K562 (cell line): Measurements from ENCODE around the gene EXOC3. TPM values are rescaled to one million over a fixed set of nuclear protein-coding genes. Genes with fewer than 3 reads are reported as not detected.

Experiments used
- ATAC-seq: fragments of 200-7000 bp; cut with Tn5 transposase; 3 replicates; pipeline ENCODE4 v1.9.1; 2020; ENCODE audit warnings: moderate library complexity
- BruUV-seq: library from RNA; stranded (reverse); fragments of 400-500 nt; replicated peaks from 2 replicates; lab custom pipeline; 2021; lab: Mats Ljungman, UMichigan
- CTCF ChIA-PET: fragments of 300-600 bp; formaldehyde crosslinking; extraction: SDS; loops from one replicate; lab custom pipeline; 2021; ENCODE audit warnings: low intra/inter-chr PET ratio; lab: Yijun Ruan, JAX
- POLR2A ChIA-PET: fragments of 300-600, 350-650 bp; sonication (Branson Sonifier 250); formaldehyde crosslinking; extraction: SDS; loops from one replicate; lab custom pipeline; 2021; ENCODE audit warnings: antibody characterized with exemption, inconsistent platforms; lab: Yijun Ruan, JAX
- DNase-seq, 4 experiments: peaks; one replicate each; pipeline versions ENCODE4 v3.0.0 to v3.0.0-alpha.2; 2011 to 2018; ENCODE audit warnings: low spot score in 3 of 4, mixed read lengths in 3 of 4; ENCODE audit errors: extremely low read depth in 1 of 4
- FAIRE-seq: peaks from 2 replicates; lab custom pipeline; 2011; peaks lifted over from hg19 to GRCh38; lab: Jason Lieb, UNC
- H2AFZ ChIP-seq: 2 replicates; pipeline ENCODE4 v1.6.0; 2011; ENCODE audit warnings: low read depth, low read length, control low read depth, inconsistent platforms
- H3K27ac ChIP-seq: fragments of 200-600 bp; 3 replicates; pipeline ENCODE4 v1.8.0; 2011; ENCODE audit warnings: low read depth, mild to moderate bottlenecking, control low read depth, inconsistent platforms, low read length, moderate library complexity, mixed read lengths; ENCODE audit errors: extremely low read depth
- H3K27me3 ChIP-seq, 2 experiments: fragments of 300-600 bp in 1 of 2; 2 replicates in 1 of 2; 3 replicates in 1 of 2; pipeline versions ENCODE4 v1.6.0 to v1.8.0; 2011; ENCODE audit warnings: inconsistent platforms in 2 of 2, low read length in 2 of 2, mild to moderate bottlenecking in 1 of 2, mixed read lengths in 1 of 2, moderate library complexity in 1 of 2; ENCODE audit not compliant: control insufficient read depth in 2 of 2, insufficient read depth in 2 of 2
- H3K36me3 ChIP-seq: fragments of 300-600 bp; 3 replicates; pipeline ENCODE4 v1.8.0; 2011; ENCODE audit warnings: mild to moderate bottlenecking, low read length, inconsistent platforms; ENCODE audit not compliant: control insufficient read depth, insufficient read depth
- H3K4me1 ChIP-seq, 2 experiments: fragments of 200-600 bp in 1 of 2; replicated peaks in 1 of 2; 2 replicates in 1 of 2; 3 replicates in 1 of 2; pipeline versions ENCODE4 v1.5.1 to v1.8.0; 2011; ENCODE audit warnings: inconsistent platforms in 2 of 2, low read length in 2 of 2, mild to moderate bottlenecking in 1 of 2, mixed read lengths in 1 of 2, moderate library complexity in 1 of 2; ENCODE audit not compliant: control insufficient read depth in 2 of 2, insufficient read depth in 2 of 2
- H3K4me2 ChIP-seq: 2 replicates; pipeline ENCODE4 v1.6.1; 2011; ENCODE audit warnings: low read length, control low read depth, inconsistent platforms, mixed read lengths; ENCODE audit not compliant: insufficient read depth
- H3K4me3 ChIP-seq: fragments of 200-600 bp; sonication (generic), shearing (Covaris generic); 2 replicates; pipeline ENCODE4 v1.5.1; 2016; ENCODE audit warnings: control low read depth, inconsistent platforms
- H3K79me2 ChIP-seq: fragments of 200-600 bp; 3 replicates; pipeline ENCODE4 v1.8.0; 2011; ENCODE audit warnings: low read length, inconsistent platforms; ENCODE audit not compliant: control insufficient read depth, insufficient read depth
- H3K9ac ChIP-seq, 2 experiments: 2 replicates each; pipeline versions ENCODE4 v1.6.0 to v1.6.1; 2011; ENCODE audit warnings: low read depth in 2 of 2, low read length in 2 of 2, control low read depth in 1 of 2, inconsistent platforms in 1 of 2, mild to moderate bottlenecking in 1 of 2, mixed read lengths in 1 of 2; ENCODE audit not compliant: insufficient read depth in 1 of 2
- H3K9me1 ChIP-seq: one replicate; pipeline ENCODE4 v1.6.0; 2011; ENCODE audit warnings: inconsistent platforms, mild to moderate bottlenecking, low read length, moderate library complexity; ENCODE audit not compliant: control insufficient read depth, insufficient read depth
- H3K9me3 ChIP-seq: replicated peaks from 2 replicates; pipeline ENCODE4 v1.5.1; 2011; ENCODE audit warnings: low read depth, low read length, inconsistent platforms; ENCODE audit not compliant: control insufficient read depth, insufficient read depth
- H4K20me1 ChIP-seq: replicated peaks from 2 replicates; pipeline ENCODE4 v1.6.1; 2011; ENCODE audit warnings: low read length, inconsistent platforms, mixed read lengths; ENCODE audit not compliant: control insufficient read depth, insufficient read depth
- FOSL1 ChIP-seq: fragments of 200-800 bp; sonication (Bioruptor generic); conservative IDR thresholded peaks from 2 replicates; pipeline ENCODE4 v1.6.1; 2016; ENCODE audit warnings: missing genetic modification characterization, missing compliant biosample characterization
- NRF1 ChIP-seq, 2 experiments: fragments of 450-650 bp; IDR thresholded peaks in 1 of 2; conservative IDR thresholded peaks in 1 of 2; 2 replicates each; pipeline ENCODE4 v1.6.1; 2014; ENCODE audit warnings: mild to moderate bottlenecking in 2 of 2
- RAD21 ChIP-seq, 2 experiments: fragments of 250-450 bp in 1 of 2; fragments of 450-650 bp in 1 of 2; sonication (Bioruptor Pico) in 1 of 2; formaldehyde crosslinking in 1 of 2; IDR thresholded peaks in 1 of 2; conservative IDR thresholded peaks in 1 of 2; 2 replicates each; pipeline versions ENCODE4 v1.4.0 to v1.8.0; 2020 to 2022; ENCODE audit warnings: mild to moderate bottlenecking in 2 of 2, moderate library complexity in 1 of 2
- WGBS: fragments of 100-300 bp; shearing (Covaris generic); methylation state at CpG from one replicate; pipeline ENCODE4 v1.1.6; 2016; ENCODE audit warnings: low coverage, mixed read lengths; ENCODE audit not compliant: insufficient coverage; ENCODE audit errors: missing lambda C conversion rate; 5-methylcytosine and 5-hydroxymethylcytosine counted together
- in situ Hi-C: fragments of 300-500 bp; cut with MboI; formaldehyde crosslinking; loops from 4 replicates; pipeline ENCODE4 v1.15.0; 2018; ENCODE audit warnings: inconsistent platforms, mixed read lengths
- intact Hi-C: fragments of 100-400 bp; cut with micrococcal nuclease; formaldehyde crosslinking; loops from 2 replicates; pipeline ENCODE4 v1.14.2; 2022
- polyA plus RNA-seq, 8 experiments: library from polyadenylated mRNA; depleted of rRNA in 4 of 8; stranded (reverse) in 5 of 8; unstranded in 3 of 8; fragments of >200 nt; fragmentation: Nextera tagmentation in 2 of 8; fragmentation: Illumina TruSeq in 1 of 8; extraction: Ambion mirVana in 2 of 8; extraction: Trizol in 1 of 8; gene quantifications; 2 replicates each; pipeline versions ENCODE4 v1.2.1 to v1.2.3, GENCODE V29; 2011 to 2014; ENCODE audit warnings: inconsistent platforms in 1 of 8, missing spikeins in 1 of 8
- total RNA-seq, 7 experiments: library from RNA; depleted of rRNA in 6 of 7; stranded (reverse); fragments of >200 nt in 6 of 7; fragmentation: Illumina TruSeq in 2 of 7; extraction: Trizol in 2 of 7; gene quantifications; 2 replicates each; pipeline versions ENCODE4 v1.2.1 to v1.2.3, GENCODE V29; 2011 to 2021; ENCODE audit warnings: low replicate concordance in 1 of 7
- TF ChIP-seq, protein P1 (sequence below), 3 experiments: IDR thresholded peaks in 2 of 3; conservative IDR thresholded peaks in 1 of 3; 2 replicates each; pipeline ENCODE4 v1.5.1; 2011 to 2012; ENCODE audit warnings: low read length in 3 of 3, mild to moderate bottlenecking in 3 of 3, control low read depth in 2 of 3, improper control_type of control experiment in 1 of 3, inconsistent platforms in 1 of 3, low read depth in 1 of 3, mixed read lengths in 1 of 3, moderate library complexity in 1 of 3; ENCODE audit not compliant: insufficient read depth in 2 of 3
- TF ChIP-seq, protein P2 (sequence below): fragments of 450-650 bp; IDR thresholded peaks from 2 replicates; pipeline ENCODE4 v1.6.1; 2018; ENCODE audit not compliant: partially characterized antibody
- TF ChIP-seq, protein P3 (sequence below): sonication (generic); formaldehyde crosslinking; IDR thresholded peaks from 2 replicates; pipeline ENCODE4 v1.8.0; 2023; ENCODE audit warnings: mild to moderate bottlenecking, missing genetic modification reagents

The EXOC3 gene
- total and polyA plus RNA-seq, 9 of the 15 experiments (the other 6 are each of a cell fraction or from before 2014, with no cell fraction given) = 1.4 to 41.9 (median 22.4) TPM

DNA sequence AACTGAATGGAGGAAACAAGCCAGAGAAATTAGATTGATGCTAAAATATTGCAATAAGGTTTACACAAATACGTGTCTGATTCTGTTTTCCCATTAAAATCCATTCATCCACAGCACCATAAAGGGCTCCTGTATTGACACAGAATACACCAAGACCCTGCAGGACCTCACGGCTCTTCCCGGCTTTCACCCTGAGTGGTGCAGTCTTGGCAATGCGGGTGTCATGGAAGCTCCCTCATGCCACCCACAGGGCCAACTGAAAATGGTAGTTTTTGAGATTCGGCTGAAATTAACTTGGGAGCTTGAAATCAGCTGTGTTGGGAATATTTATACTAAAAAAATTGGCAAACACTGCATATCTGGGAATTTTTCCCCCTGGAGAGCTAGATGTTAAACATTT lies 17.3 kb upstream of the EXOC3 start:
- Histone ChIP-seq H3K27me3 (peaks cover 6 to 68% of the 10 kb centered on the region in 2 experiments; a peak in 3 of 5 replicates), H3K79me2 (no peaks in the 10 kb centered on the region), H3K36me3 (no peaks in the 10 kb centered on the region), H3K9ac (no peak overlapping the region), H3K9me1 (no peaks in the 10 kb centered on the region), H3K4me3 (no peak overlapping the region), H3K27ac (no peak overlapping the region), H2AFZ (no peak overlapping the region), H4K20me1 (no peaks in the 10 kb centered on the region), H3K9me3 (no peaks in the 10 kb centered on the region), H3K4me1 (peaks cover 0 to 41% of the 10 kb centered on the region in 2 experiments; a peak in 2 of 5 replicates), H3K4me2 (no peak overlapping the region)
- intact Hi-C loops = no loop called here
- in situ Hi-C loops = no loop called here
- peak in 1 of 4 experiments; percentile 26 for DNase-seq
- no peak for TF ChIP-seq FOSL1 (tag)
- peak; percentile 14 to 34; a peak in 1 of 4 replicates for TF ChIP-seq RAD21 (CRISPR knock-in tag; conservative IDR thresholded peaks at IDR 0.05 in 1 of 2, IDR thresholded peaks at IDR 0.05 in 1 of 2)
- TF ChIP-seq, protein P1, sequence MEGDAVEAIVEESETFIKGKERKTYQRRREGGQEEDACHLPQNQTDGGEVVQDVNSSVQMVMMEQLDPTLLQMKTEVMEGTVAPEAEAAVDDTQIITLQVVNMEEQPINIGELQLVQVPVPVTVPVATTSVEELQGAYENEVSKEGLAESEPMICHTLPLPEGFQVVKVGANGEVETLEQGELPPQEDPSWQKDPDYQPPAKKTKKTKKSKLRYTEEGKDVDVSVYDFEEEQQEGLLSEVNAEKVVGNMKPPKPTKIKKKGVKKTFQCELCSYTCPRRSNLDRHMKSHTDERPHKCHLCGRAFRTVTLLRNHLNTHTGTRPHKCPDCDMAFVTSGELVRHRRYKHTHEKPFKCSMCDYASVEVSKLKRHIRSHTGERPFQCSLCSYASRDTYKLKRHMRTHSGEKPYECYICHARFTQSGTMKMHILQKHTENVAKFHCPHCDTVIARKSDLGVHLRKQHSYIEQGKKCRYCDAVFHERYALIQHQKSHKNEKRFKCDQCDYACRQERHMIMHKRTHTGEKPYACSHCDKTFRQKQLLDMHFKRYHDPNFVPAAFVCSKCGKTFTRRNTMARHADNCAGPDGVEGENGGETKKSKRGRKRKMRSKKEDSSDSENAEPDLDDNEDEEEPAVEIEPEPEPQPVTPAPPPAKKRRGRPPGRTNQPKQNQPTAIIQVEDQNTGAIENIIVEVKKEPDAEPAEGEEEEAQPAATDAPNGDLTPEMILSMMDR (IDR thresholded peaks at IDR 0.05 in 2 of 3, conservative IDR thresholded peaks at IDR 0.05 in 1 of 3; ENCODE audit: insufficient read depth in 2 of 3, low read depth in 1 of 3, low read length in 3 of 3) = peak in 2 of 3 experiments; percentile 32 to 43; a peak in 3 of 6 replicates
- TF ChIP-seq NRF1 (conservative IDR thresholded peaks at IDR 0.05 in 1 of 2, IDR thresholded peaks at IDR 0.05 in 1 of 2) = no peak
- TF ChIP-seq, protein P2, sequence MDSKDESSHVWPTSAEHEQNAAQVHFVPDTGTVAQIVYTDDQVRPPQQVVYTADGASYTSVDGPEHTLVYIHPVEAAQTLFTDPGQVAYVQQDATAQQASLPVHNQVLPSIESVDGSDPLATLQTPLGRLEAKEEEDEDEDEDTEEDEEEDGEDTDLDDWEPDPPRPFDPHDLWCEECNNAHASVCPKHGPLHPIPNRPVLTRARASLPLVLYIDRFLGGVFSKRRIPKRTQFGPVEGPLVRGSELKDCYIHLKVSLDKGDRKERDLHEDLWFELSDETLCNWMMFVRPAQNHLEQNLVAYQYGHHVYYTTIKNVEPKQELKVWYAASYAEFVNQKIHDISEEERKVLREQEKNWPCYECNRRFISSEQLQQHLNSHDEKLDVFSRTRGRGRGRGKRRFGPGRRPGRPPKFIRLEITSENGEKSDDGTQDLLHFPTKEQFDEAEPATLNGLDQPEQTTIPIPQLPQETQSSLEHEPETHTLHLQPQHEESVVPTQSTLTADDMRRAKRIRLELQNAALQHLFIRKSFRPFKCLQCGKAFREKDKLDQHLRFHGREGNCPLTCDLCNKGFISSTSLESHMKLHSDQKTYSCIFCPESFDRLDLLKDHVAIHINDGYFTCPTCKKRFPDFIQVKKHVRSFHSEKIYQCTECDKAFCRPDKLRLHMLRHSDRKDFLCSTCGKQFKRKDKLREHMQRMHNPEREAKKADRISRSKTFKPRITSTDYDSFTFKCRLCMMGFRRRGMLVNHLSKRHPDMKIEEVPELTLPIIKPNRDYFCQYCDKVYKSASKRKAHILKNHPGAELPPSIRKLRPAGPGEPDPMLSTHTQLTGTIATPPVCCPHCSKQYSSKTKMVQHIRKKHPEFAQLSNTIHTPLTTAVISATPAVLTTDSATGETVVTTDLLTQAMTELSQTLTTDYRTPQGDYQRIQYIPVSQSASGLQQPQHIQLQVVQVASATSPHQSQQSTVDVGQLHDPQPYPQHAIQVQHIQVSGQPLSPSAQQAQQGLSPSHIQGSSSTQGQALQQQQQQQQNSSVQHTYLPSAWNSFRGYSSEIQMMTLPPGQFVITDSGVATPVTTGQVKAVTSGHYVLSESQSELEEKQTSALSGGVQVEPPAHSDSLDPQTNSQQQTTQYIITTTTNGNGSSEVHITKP = peak; percentile 15
- TF ChIP-seq, protein P3, sequence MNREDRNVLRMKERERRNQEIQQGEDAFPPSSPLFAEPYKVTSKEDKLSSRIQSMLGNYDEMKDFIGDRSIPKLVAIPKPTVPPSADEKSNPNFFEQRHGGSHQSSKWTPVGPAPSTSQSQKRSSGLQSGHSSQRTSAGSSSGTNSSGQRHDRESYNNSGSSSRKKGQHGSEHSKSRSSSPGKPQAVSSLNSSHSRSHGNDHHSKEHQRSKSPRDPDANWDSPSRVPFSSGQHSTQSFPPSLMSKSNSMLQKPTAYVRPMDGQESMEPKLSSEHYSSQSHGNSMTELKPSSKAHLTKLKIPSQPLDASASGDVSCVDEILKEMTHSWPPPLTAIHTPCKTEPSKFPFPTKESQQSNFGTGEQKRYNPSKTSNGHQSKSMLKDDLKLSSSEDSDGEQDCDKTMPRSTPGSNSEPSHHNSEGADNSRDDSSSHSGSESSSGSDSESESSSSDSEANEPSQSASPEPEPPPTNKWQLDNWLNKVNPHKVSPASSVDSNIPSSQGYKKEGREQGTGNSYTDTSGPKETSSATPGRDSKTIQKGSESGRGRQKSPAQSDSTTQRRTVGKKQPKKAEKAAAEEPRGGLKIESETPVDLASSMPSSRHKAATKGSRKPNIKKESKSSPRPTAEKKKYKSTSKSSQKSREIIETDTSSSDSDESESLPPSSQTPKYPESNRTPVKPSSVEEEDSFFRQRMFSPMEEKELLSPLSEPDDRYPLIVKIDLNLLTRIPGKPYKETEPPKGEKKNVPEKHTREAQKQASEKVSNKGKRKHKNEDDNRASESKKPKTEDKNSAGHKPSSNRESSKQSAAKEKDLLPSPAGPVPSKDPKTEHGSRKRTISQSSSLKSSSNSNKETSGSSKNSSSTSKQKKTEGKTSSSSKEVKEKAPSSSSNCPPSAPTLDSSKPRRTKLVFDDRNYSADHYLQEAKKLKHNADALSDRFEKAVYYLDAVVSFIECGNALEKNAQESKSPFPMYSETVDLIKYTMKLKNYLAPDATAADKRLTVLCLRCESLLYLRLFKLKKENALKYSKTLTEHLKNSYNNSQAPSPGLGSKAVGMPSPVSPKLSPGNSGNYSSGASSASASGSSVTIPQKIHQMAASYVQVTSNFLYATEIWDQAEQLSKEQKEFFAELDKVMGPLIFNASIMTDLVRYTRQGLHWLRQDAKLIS (CRISPR knock-in tag) = no peak
- no peak for FAIRE-seq
- ATAC-seq = no peak
- ChIA-PET POLR2A (interaction anchor here (0.6 kb wide), 1 partner anchor 277 kb away, joined by 3 read pairs; no protein-coding TSS in a partner anchor), CTCF (no interaction called here)
- BruUV-seq = no TSS peak
- WGBS = 2% methylated on average over 5 of the region's 5 CpGs
